HL-60/S4 treated with phorbol 12-myristate 13-acetate at 8.2 ng/mL for 4 days and 3 days (cell line): ENCODE data around the gene COL25A1.

Source experiments
- in situ Hi-C: fragments of 300-500 bp; cut with MboI; formaldehyde crosslinking; loops from 2 replicates; pipeline ENCODE4 v1.15.0; 2022; ENCODE audit warnings: low sequenced_read_pairs

The COL25A1 gene

DNA sequence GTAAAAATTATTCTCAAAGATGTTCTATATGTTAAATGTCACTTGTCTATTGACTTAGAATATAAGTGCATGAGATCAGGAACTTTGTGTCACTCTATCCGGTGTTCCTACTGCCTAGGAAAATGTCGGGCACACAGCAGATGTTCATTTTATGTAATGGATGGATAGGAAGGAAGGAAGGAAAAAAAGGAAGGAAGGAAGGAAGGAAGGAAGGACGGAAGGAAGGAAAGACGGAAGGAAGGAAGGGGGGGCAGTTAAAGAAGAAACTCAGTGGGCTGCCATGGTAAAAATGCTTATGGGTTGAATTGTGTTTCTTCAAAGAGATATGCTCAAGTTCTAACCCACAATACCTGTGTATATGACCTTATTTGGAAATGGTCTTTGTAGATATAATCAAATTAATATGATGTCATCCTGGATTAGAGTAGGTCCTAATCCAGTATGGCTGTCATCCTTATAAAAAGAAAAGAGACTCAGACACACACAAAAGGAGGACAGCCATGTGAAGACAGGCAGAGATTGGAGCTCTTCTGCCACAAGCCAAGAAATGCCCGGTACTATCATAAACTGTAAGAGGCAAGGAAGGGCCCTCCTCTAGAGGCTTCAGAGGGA is 86.3 kb downstream of the COL25A1 start:
- in situ Hi-C loops, result no loop called here

DNA sequence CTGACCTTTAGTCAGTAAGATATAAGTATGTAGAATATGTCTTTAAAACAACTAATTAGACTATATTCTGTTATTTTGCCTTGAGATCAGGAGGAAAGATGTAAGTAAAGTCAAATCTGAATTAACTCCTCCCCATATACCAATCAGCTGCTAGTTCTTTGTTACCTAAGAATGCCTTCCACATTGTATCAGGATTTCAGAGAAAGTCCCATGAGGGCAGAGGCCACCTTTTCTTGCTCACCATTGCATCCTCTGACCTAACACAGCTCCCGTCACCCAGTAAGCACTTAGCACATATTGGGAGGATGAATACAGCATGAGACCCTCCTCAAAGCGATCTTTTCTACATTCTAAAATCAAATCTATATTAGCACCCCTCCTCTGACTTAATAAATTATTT is 87.0 kb downstream of the COL25A1 start:
- in situ Hi-C loops, result no loop called here

DNA sequence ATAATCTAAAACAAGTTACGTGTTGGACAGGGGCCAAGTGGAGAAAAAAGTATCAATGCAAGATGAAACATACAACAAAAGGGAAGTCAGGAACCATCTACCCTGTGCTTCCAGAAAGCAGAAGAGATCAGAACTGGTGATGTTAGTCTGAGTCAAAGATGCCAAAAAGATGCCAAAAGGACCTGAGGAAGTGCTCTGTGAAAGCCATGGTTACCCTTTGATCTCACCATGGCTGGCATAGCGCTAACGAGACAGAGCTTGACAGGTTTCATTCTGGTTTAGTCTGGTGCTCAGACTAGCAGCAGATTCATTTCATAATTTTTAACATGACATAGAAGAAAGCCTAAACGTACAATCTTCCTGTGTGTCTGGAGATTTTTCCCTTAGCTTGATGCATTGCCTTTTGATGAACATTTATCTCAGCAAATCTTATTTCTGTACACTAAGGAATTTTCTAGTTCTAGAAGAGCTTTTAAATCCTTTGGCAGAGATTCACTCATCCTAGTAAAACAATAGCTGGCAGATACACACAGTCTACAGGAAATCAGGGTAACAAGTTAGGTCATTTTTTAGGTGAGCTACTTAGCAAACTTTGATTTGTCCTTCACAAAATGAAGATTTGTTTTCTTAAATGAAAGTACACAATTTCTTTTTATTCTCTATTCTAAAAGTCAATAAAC is 87.7 kb downstream of the COL25A1 start:
- in situ Hi-C loops, result no loop called here

DNA sequence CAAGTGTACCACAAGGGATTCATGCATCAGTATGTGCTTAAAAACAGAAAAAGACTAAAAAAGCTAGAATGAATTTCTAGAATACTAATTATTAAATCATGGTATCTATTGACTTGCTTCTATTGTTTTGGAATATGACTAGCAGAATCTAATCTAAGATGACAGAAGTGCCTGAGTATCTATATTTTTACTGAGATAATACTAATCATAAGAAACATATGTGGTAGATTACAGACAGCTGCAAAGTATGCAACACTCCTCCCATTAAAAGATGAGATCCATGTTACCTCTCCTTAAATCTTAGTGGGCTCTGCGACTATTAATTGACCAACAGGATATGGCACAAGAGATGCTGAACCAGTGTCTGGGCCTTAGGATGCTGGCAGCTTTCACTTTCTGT is 89.4 kb downstream of the COL25A1 start:
- in situ Hi-C loops, result no loop called here

DNA sequence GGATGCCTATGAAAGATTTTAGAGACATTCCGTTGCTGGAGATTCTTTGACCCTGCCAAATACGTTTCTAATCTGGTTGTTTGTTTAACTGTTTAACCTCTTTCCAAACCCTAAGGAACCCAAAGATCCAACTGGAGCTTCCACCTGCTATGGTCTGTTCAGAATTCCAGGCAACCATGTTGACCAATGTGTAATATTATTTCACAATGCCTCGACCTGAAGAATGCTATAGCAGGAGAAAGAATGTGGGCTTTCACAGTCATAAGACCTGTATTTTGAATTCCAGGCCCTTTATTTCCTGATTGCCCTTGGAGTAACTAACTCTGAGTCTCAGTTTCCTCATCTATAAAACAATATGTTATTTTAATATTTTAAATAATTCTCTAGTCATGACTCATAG is 90.8 kb downstream of the COL25A1 start:
- in situ Hi-C loops, result no loop called here

DNA sequence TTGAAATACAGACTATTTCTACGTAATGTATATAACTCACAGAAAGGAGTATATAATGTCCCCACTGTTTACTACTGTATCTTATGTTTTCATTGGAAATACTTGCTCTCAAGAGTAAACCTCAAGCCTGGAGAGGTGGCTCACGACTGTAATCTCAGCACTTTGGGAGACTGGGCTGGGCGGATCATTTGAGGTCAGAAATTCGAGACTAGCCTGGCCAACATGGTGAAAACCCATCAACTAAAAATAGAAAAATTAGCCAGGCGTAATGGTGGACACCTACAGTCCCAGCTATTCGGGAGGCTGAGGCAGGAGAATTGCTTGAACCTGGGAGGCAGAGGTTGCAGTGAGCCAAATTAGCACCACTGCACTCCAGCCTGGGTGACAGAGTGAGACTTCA is 92.8 kb downstream of the COL25A1 start:
- in situ Hi-C loops, result no loop called here

DNA sequence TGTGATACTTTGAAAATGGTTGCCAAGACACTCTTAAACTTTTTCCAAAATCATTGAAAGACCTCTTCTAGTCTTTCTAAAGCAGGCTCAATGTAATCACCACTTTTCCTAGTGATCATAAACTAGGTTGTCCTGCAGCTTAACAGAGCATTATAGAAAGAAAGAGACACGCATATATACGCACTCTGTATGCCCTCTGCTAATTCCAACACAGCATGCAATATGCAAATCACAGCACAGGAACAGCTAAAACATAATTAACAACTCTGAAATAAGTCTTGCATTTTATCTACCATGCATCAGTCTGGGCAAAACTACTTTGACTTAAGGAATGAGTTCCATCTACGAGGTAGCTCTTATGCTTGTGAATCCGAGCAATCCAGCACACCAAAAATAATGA is 94.6 kb downstream of the COL25A1 start:
- in situ Hi-C loops, result no loop called here

DNA sequence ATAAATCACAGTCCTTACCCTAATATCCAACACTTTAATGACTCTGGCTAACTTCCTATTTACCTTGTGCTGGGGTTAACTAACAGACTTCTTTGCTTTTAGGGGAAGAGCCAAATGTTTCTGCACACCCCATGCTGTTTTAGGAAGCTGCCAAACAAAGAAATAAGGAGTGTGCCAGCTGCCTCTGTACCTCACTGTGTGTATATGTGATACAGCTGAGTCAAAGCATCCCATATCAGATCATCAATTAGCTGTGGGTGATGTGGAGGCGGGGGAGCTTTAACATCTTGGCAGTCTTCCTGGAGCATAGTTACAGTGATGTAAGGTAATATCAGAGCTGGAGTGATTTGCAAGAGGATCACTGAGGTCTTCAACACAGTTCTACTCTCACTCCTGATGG is 95.4 kb downstream of the COL25A1 start:
- in situ Hi-C loops, result no loop called here

DNA sequence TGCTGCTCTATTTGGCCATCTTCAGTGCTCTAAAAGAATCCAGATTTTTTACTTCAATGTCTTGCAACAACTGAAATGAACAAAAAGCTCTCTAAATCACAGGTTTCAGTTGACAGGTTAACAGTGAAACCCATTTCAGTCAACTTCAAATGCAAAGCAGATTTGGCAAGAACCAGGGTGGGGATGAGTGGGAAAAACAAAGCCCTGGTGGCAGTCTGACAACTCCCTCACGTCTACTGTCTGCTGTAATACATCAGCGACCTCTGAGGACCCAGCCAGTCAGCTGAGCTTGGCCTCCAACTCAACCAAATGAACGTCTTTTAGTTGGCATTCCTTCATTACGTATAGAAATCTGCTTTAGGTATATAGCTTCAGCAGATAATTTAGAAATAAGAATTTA is 95.8 kb downstream of the COL25A1 start:
- in situ Hi-C loops, result no loop called here

DNA sequence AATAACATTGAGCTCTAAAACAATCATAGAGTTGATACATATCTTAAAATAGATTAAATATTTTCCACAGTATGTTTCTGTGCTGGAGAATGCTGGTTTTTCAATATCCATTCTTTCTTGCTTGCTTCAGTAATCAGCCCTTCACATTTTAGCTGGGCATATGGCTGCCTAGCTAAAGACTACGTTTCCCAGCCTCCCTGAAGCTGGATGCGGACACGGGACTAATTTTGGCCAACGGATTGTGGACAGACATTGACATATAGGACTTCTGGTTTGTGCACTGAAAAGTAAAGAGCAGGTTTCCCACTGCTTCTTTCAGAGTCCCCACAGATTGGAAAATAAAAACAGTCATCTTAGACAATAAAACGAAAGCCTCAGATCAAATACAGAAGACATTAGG is 97.3 kb downstream of the COL25A1 start:
- in situ Hi-C loops, result no loop called here

DNA sequence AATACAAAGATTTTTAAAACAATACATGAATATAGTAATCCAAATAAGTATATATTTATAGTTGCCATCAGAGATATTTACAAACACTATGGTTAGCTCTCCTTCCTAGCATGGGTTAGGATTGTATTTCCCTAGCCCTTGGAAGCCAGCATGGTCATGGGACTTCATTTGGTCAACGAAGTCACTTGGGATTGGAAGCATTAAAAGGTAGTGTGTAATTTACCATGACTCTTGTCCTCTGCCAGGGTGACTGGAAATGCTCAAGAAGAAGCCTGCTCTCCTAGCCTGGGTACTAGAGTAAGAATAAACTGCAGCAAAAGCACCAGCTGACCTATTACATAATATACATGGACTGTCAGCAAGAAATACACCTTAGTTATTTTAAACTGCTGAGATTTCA is 102.9 kb downstream of the COL25A1 start:
- in situ Hi-C loops, result no loop called here

DNA sequence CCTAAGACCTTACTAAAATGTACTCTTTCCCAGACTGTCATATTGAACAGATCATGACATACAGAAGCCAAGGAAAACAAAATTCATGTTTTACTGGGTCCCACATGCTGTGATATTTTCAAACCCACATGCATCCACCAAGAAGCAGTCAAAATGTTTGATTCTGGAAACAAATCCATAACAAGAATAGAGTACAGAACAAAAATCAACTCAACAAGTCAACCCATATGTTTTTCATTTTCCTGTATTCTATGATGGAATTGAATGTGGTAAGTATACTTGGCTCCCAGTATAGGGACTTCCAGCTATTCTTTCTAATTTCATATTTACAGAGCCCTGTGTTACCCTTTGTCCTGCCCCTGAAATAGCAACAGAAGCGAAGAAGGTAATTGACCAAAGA is 106.8 kb downstream of the COL25A1 start:
- in situ Hi-C loops, result no loop called here

DNA sequence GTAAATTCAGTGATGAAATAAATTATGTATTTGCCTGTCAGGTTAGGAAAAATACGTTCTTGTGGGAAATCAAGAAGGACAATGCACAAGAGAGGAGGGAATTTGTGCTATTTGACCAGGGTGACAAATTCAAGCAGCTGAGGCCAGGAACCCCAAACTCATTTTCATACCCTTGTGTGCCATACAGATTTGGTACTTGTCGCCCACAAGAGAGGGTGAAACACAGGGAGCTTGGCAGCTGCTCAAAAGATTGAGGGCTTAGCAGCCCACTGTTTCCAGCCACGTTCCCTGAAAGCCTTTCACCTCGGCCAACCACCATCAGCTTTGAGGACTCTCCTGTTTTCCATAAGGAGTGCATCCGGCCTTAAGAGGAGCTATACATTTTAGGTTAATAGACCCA is 111.2 kb downstream of the COL25A1 start:
- in situ Hi-C loops, result no loop called here

DNA sequence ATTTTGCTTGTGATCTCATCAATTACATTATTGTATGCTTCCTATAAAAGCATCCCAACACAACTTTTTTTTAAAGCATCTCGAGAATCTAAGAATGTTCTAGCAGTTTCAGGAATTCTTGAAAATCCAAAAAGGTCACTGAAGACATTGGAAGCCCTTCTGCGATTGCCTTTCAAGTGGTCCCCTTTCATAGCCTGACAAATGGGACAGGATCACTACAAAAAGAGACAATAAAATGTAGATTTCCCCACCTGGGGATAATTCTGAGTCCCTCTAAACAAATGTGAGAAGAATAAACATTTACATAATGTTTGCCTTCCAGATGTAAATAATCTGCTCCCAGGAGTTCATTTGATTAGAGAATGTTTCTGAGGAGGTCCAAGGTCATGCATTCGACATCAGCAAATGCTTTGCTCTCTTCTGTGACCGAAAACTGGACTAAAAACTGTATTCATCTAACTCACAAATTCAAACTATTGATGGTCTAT is 116.0 kb downstream of the COL25A1 start:
- in situ Hi-C loops, result no loop called here

DNA sequence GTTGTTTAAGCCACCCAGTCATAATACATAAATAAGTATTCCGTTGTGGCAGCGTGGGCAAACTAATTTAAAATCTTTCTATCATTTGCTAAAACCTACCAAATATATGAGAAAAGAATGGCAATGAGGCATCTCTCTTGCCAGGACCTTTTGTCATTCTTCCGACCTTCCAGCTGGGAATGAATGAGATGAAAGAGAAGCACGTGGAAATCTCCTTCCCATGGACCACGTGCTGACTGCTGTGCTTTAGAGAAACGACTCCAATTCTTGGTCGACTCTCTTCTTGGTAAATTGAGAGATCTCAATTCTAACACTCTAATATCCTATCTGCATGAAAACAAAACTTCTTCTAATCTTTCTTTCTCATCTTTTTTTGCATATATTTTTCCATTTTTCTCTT is 116.5 kb downstream of the COL25A1 start:
- in situ Hi-C loops, result no loop called here

DNA sequence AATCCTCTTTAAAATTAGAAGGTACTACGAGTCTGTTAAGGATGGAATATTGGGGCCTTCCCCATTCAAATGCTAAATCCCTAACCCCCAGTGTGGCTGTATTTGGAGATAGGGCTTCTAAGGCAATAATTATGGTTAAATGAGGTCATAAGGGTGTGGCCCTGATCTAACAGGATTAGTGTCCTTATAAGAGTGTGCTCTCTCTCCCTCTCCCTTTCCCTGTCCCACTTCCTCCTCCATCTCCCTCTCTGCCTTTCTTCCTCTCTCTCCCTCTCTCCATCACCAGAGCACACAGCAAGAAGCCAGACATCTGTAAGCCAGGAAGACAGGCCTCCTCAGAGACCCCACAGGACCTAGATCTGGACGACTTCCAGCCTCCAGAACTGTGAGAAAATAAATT is 116.9 kb downstream of the COL25A1 start:
- in situ Hi-C loops, result no loop called here

DNA sequence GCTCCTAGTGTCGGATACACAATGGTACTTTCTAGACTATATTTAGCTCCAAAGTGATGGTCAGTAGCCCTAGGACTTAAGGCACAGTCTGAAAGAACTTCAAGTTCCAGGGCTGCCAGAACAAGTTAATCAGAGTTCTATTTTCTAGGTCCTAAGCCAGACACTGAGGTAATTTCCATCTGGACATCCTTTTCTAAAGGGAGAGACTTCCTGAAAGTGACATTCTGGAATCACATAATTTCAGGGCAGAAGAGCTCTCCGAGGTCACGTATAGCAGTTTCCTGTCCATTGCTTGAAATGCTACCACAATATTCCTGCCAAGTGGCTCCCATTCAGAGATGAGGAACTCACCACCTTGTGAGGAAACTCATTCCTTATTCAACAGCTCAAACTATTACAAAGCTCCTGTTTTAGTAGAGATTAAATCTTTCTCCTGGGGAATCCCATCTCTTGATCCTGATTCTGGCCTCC is 117.9 kb downstream of the COL25A1 start:
- in situ Hi-C loops, result no loop called here

DNA sequence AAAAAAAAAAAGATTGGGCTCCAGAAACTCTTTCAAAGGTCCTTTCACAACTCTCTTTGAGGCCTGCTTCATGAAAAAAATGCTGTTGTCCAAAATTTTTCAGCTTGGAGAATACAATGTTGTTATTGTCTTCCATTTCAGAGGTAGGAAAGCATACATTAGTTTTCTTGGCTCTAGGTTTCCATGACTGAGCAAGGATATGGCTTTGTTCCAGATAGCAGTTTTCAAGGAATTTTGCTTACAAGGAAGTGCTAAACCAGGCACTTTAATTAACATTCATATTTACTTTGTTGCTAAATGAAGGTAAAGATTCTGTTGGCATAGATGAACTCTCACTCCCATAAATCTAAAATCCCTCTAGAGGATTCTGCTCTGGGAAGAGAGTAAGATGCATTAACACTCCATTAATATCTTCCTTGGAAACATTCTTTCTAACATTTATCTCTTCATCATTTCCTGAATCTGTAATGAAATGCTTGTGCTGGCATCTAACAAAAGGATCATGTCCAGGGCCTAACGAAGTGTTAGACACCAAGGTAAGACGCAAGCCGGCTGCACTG is 118.4 kb downstream of the COL25A1 start:
- in situ Hi-C loops, result no loop called here

DNA sequence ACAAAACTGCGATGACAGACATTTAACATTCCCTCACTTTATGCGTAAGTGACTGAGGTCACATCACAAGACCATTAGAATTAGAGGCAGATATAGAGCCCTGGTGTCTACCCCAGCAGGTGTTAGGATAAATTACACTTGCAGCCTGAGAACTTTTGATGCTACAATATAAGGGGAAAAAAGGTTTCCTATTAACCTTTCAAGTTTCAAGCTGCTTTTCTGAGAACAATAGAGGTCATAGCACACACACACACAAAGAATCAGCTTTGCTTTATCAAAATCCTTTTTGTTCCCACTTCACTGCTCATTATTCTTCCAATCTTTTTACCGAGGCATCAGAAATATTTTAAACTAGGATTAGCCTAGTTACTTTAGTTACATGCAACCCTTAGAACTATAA is 119.8 kb downstream of the COL25A1 start:
- in situ Hi-C loops, result no loop called here

DNA sequence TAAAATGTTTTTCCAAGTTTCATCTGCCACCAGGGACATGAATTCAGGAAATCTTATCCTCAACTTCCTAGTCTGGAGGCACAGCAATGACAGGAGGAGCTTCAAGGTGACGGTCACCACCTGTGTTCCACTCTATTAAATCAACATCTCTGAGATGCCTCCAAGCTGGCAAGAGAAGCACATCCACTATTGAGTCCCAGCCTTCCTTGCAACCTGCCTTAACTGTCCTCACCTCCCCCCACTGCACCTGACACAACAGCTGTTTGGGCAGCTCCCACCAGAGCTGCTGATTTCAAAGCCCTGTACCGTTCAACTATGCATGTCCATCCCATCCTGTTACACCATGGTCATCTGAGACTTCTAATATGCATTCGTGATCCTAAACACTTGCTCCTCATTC is 123.4 kb downstream of the COL25A1 start:
- in situ Hi-C loops, result no loop called here

DNA sequence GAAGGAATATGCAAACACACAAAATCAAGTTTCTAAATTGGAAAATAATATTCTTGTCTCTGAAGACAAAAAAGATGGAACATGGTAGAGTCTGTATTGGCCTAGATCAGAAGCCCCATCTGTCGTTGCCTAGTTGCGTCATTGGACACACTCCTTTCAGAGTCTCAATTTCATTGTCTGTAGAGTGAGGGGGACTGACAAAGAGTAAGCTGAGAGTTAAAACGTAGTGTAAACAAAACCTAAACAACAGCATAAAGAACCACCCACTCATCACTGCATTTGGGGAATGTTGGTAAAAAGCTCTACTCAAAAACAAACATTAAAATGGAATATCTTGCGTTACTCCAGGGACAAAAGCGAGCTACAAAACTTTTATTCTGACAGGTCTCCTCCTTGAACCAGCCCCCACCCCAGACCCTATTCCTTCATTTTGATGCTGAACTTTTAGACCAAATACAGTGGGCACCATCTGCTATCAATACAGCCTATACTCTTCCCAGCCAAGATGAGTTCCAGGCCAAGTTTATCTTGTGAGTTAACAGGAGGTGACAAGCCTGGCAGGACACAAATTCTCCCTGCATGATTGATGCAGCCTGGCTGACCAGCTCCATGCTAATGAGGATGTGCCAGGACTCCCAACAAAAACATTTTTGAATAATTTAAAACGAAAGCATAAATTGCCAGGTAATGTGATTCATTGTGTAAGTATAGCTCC is 125.2 kb downstream of the COL25A1 start:
- in situ Hi-C loops, result no loop called here
